WI38 (cell line): ENCODE data around the gene PTPRT.

Source experiments
- H3K4me3 ChIP-seq: 2 replicates; pipeline ENCODE4 v1.5.1; 2011; ENCODE audit warnings: low read depth, mild to moderate bottlenecking, control low read depth, low read length
- CTCF ChIP-seq: IDR thresholded peaks from 2 replicates; pipeline ENCODE4 v1.5.1; 2012; ENCODE audit warnings: low read depth, mild to moderate bottlenecking, control low read depth, low read length

PTPRT gene

GRCh38 chr20:42949950-42950349, 239.8 kb downstream of the PTPRT start:
- no peak for TF ChIP-seq CTCF
- H3K4me3 ChIP-seq, result no peak overlapping the region

GRCh38 chr20:42945234-42945994, 244.3 kb downstream of the PTPRT start:
- TF ChIP-seq CTCF, result no peak
- H3K4me3 ChIP-seq, result no peak overlapping the region

GRCh38 chr20:42941629-42942028, 248.1 kb downstream of the PTPRT start:
- TF ChIP-seq CTCF, result no peak

GRCh38 chr20:42938441-42939205, 251.1 kb downstream of the PTPRT start:
- no peak overlapping the region for H3K4me3 ChIP-seq
- no peak for TF ChIP-seq CTCF

More at GRCh38 chr20:42941629-42942028, 248.1 kb downstream of the PTPRT start:
- H3K4me3 ChIP-seq, result no peak overlapping the region

- no peak overlapping the region for H3K4me3 ChIP-seq
- TF ChIP-seq CTCF, result no peak
These were observed 253.2 kb downstream of the PTPRT start for GRCh38 chr20:42936482-42936881.

- no peak for TF ChIP-seq CTCF
- H3K4me3 ChIP-seq, result no peak overlapping the region
These were observed 265.5 kb downstream of the PTPRT start for GRCh38 chr20:42924215-42924614.

- no peak overlapping the region for H3K4me3 ChIP-seq
- TF ChIP-seq CTCF, result no peak
These were observed 266.3 kb downstream of the PTPRT start for GRCh38 chr20:42923348-42923918.
